ENCODE results near the gene SLC7A7. TPM values are rescaled to one million over a fixed set of nuclear protein-coding genes. Genes with fewer than 3 reads are reported as not detected.
"Not testable (repeated sequence)": the region's sequence is repeated elsewhere in the genome, so short reads cannot be mapped to it uniquely, and the experiment has no call there.

Gene SLC7A7
- total RNA-seq, 1 experiment from 2014 or later: 3.1 TPM

DNA sequence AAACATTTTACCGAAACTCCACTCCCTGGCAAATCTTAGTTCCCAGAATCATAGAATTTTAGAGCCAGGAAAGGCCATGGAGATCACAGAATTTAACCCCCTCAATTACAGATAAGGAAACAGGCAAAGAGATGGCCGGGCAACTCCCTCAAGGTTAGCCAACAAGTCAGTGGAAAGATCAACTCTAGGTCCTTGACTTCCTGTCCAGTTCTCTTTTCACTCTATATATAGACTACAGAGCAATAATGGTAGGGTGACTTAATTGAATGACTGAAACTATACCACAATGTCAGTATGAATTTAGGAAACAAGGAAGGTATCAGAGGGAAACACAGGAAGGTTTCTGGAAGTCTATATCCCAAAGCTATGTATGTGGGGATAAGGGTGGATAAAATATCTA lies 37.2 kb downstream of the SLC7A7 start:
- H3K79me2 ChIP-seq (ENCODE audit: insufficient read depth, low read length): no peaks in the 10 kb centered on the region
- no peak overlapping the region for H3K18ac ChIP-seq (ENCODE audit: insufficient read length, low read depth, low read length)
- no peak overlapping the region for H2BK120ac ChIP-seq (ENCODE audit: low read depth, low read length, poor library complexity, severe bottlenecking)
- TF ChIP-seq CTCF (conservative IDR thresholded peaks at IDR 0.05): no peak
- no peak overlapping the region for H3K9ac ChIP-seq (ENCODE audit: extremely low read depth, insufficient read length, low read length)
- no peak overlapping the region for H3T11ph ChIP-seq (ENCODE audit: low read length)
- no peak overlapping the region for H2AFZ ChIP-seq (ENCODE audit: low read length)
- no peaks in the 10 kb centered on the region for H3K4me1 ChIP-seq (ENCODE audit: insufficient read depth, low read length)
- H3K14ac ChIP-seq (ENCODE audit: insufficient read depth, low read length): no peak overlapping the region
- H3K36me3 Mint-ChIP-seq (ENCODE audit: insufficient read depth in 1 of 3, low read depth in 3 of 3): peaks cover 0 to 7% (median 0%) of the 10 kb centered on the region in 3 experiments; a peak in 3 of 7 replicates
- H3K4me3 Mint-ChIP-seq: no peak overlapping the region
- H3K23me2 ChIP-seq (ENCODE audit: insufficient read length, low read depth, low read length, poor library complexity, severe bottlenecking): no peaks in the 10 kb centered on the region
- no peak overlapping the region for H2BK15ac ChIP-seq (ENCODE audit: low read depth, low read length)
- no peak overlapping the region for H4K8ac ChIP-seq (replicated peaks; ENCODE audit: insufficient read length, low read depth, low read length)
- H3K4me1 Mint-ChIP-seq: peaks cover 8 to 11% of the 10 kb centered on the region in 2 experiments
- DNase-seq: no peak
- WGBS (ENCODE audit: extremely low coverage, insufficient read length, low lambda C conversion rate): no CpG with 5 or more reads among the region's 2 CpGs
- no peaks in the 10 kb centered on the region for H3K27me3 Mint-ChIP-seq (ENCODE audit: low read depth)
- no peak overlapping the region for H2BK5ac ChIP-seq (ENCODE audit: insufficient read length, low read length)
- no peak overlapping the region for H3K4ac ChIP-seq (ENCODE audit: low read depth, low read length)
- no peak overlapping the region for H3K27ac ChIP-seq (ENCODE audit: insufficient read length, low read depth, low read length)
- H3K23ac ChIP-seq (ENCODE audit: insufficient read length, low read depth, low read length): no peak overlapping the region
- H4K20me1 ChIP-seq (ENCODE audit: control insufficient read depth, insufficient read depth, insufficient read length): no peaks in the 10 kb centered on the region
- no peak overlapping the region for H4K91ac ChIP-seq (ENCODE audit: insufficient read length, low read depth, low read length)
- H3K79me1 ChIP-seq (ENCODE audit: insufficient read depth, low read depth, low read length, poor library complexity, severe bottlenecking): no peaks in the 10 kb centered on the region
- no peak overlapping the region for H2BK12ac ChIP-seq (ENCODE audit: insufficient read length, low read depth, low read length)
- H3K4me2 ChIP-seq (ENCODE audit: insufficient read depth, insufficient read length, low read length): no peak overlapping the region
- no peaks in the 10 kb centered on the region for H3K9me3 ChIP-seq (ENCODE audit: control insufficient read depth, low read depth, low read length)
- no peaks in the 10 kb centered on the region for H3K27me3 ChIP-seq (ENCODE audit: insufficient read depth, low read length)
- H3K27ac Mint-ChIP-seq: peak overlapping the region in 1 of 3 experiments; percentile 78; a peak in 1 of 7 replicates
- no peak overlapping the region for H3K56ac ChIP-seq (ENCODE audit: insufficient read length, low read depth, low read length)
- no peak overlapping the region for H4K5ac ChIP-seq (ENCODE audit: insufficient read length, low read depth, low read length)
- no peak overlapping the region for H2BK20ac ChIP-seq (ENCODE audit: low read depth, low read length, poor library complexity, severe bottlenecking)
- H3K9me3 Mint-ChIP-seq: no peaks in the 10 kb centered on the region
- H2AK5ac ChIP-seq (ENCODE audit: insufficient read length, low read length): no peak overlapping the region

DNA sequence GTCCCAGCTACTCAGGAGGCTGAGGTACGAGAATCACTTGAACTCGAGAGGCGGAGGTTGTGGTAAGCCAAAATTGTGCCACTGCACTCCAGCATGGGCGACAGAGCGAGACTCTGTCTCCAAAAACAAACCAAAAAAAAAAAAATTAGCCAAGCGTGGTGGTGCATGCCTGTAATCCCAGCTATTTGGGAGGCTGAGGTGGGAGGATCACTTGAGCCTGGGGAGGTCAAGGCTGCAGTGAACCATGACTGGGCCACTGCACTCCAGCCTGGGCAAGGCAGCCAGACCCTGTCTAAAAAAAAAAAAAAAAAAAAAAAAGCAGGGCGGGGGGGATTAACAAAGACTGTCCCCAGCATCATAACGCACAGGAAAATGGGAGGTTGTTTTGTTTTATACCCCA lies 38.4 kb downstream of the SLC7A7 start:
- H4K5ac ChIP-seq (ENCODE audit: insufficient read length, low read depth, low read length); H2BK12ac ChIP-seq (ENCODE audit: insufficient read length, low read depth, low read length); H3K9ac ChIP-seq (ENCODE audit: extremely low read depth, insufficient read length, low read length); H3K23ac ChIP-seq (ENCODE audit: insufficient read length, low read depth, low read length); H2AFZ ChIP-seq (ENCODE audit: low read length); H3K4me3 Mint-ChIP-seq; H3K27me3 Mint-ChIP-seq (ENCODE audit: low read depth); H4K20me1 ChIP-seq (ENCODE audit: control insufficient read depth, insufficient read depth, insufficient read length); H3K27me3 ChIP-seq (ENCODE audit: insufficient read depth, low read length); H4K91ac ChIP-seq (ENCODE audit: insufficient read length, low read depth, low read length); H2BK120ac ChIP-seq (ENCODE audit: low read depth, low read length, poor library complexity, severe bottlenecking); DNase-seq; H3K14ac ChIP-seq (ENCODE audit: insufficient read depth, low read length); H3K79me2 ChIP-seq (ENCODE audit: insufficient read depth, low read length); H3K27ac ChIP-seq (ENCODE audit: insufficient read length, low read depth, low read length); H3K4ac ChIP-seq (ENCODE audit: low read depth, low read length); H2BK5ac ChIP-seq (ENCODE audit: insufficient read length, low read length); H4K8ac ChIP-seq (replicated peaks; ENCODE audit: insufficient read length, low read depth, low read length); H2BK15ac ChIP-seq (ENCODE audit: low read depth, low read length); H2AK5ac ChIP-seq (ENCODE audit: insufficient read length, low read length); H3K4me1 ChIP-seq (ENCODE audit: insufficient read depth, low read length); H3K27ac Mint-ChIP-seq; H3K18ac ChIP-seq (ENCODE audit: insufficient read length, low read depth, low read length); H3K56ac ChIP-seq (ENCODE audit: insufficient read length, low read depth, low read length); H3K79me1 ChIP-seq (ENCODE audit: insufficient read depth, low read depth, low read length, poor library complexity, severe bottlenecking); H3K4me2 ChIP-seq (ENCODE audit: insufficient read depth, insufficient read length, low read length); H2BK20ac ChIP-seq (ENCODE audit: low read depth, low read length, poor library complexity, severe bottlenecking); H3T11ph ChIP-seq (ENCODE audit: low read length); H3K23me2 ChIP-seq (ENCODE audit: insufficient read length, low read depth, low read length, poor library complexity, severe bottlenecking); H3K9me3 ChIP-seq (ENCODE audit: control insufficient read depth, low read depth, low read length); H3K9me3 Mint-ChIP-seq: not testable (repeated sequence)
- H3K4me1 Mint-ChIP-seq: peaks cover 8 to 11% of the 10 kb centered on the region in 2 experiments
- WGBS (ENCODE audit: extremely low coverage, insufficient read length, low lambda C conversion rate): no CpG with 5 or more reads among the region's 8 CpGs
- H3K36me3 Mint-ChIP-seq (ENCODE audit: insufficient read depth in 1 of 3, low read depth in 3 of 3): peaks cover 1 to 16% (median 2%) of the 10 kb centered on the region in 3 experiments; a peak in 6 of 7 replicates

Data from H9 (cell line).